ENCODE data around the gene TDRD15. TPM values are rescaled to one million over a fixed set of nuclear protein-coding genes. Genes with fewer than 3 reads are reported as not detected.
"Not testable (repeated sequence)": the region's sequence is repeated elsewhere in the genome, so short reads cannot be mapped to it uniquely, and the experiment has no call there.

The TDRD15 gene
- total RNA-seq, 2 donors from 2014 or later, result 0.07 to 0.14 TPM

DNA sequence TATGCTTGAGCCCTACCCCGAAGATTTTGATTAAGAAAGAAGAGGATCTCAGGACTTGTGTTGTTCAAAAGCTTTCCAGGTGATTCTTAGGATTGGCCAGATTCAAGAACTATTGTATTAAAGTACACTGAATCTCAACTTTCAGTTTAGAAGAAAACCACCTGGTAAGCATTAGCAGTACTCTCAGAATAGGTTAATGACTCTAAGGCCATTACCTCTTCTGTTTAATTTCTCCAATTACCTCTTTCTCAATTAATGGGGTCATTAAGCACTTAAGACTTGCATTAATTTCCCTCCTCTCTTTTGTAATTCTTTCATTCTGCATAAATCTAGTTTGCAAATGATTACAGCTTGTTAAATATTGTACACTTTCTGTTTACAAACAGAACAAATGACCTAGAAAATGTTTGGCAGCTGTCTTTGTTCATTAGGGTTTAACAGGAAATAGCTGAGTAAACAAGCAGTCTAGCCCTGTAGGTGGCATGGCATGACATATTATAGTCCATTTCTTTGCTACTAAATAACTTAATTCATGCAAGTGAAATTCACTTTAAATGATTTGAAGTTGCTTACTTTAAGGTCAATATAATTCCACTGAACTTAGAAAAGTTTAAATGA lies 20.4 kb upstream of the TDRD15 start:
- no peaks in the 10 kb centered on the region for H3K36me3 Mint-ChIP-seq
- no peak overlapping the region for H3K4me3 Mint-ChIP-seq
- no peaks in the 10 kb centered on the region for H3K9me3 Mint-ChIP-seq
- H3K27me3 Mint-ChIP-seq, result peaks cover 0 to 3% of the 10 kb centered on the region in 2 donors
- DNase-seq (ENCODE audit: low spot score) (no peak), ATAC-seq (no peak)
- H3K27ac Mint-ChIP-seq, result no peak overlapping the region
- H3K4me1 Mint-ChIP-seq (ENCODE audit: low read depth in 2 of 2), result peaks cover 0 to 2% of the 10 kb centered on the region in 2 donors

DNA sequence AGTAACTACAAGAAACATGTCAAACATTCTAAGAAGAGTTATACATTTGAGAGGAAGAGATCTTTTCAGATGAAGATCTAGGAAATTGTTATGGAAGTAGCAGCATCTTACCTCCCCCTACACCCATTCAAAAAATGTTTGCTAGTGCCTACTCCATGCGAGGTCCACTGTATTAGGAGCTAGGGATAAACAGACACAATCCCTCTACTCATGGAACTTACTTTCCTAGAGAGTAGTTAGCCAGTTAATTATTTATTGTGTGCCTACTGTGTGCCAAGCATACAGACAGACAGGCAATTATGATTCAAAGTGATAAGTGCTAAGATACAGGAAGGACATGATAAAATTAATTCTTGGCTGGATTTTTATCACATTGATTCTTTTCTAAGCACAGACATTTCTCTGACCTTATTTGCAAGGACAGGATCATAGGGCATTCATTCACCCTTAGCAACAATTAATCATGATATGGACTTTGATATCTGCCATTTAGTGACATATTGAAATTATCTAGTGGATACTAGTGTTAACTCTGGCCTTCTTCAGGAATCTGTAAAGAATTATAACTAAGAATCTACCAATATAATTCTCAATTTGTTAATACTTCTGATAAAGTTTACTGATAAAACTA lies 19.6 kb upstream of the TDRD15 start:
- DNase-seq (ENCODE audit: low spot score), result no peak
- Mint-ChIP-seq H3K9me3 (no peaks in the 10 kb centered on the region), H3K4me3 (no peak overlapping the region), H3K4me1 (ENCODE audit: low read depth in 2 of 2) (peaks cover 0 to 2% of the 10 kb centered on the region in 2 donors), H3K27ac (no peak overlapping the region), H3K27me3 (peaks cover 0 to 3% of the 10 kb centered on the region in 2 donors), H3K36me3 (no peaks in the 10 kb centered on the region)
- ATAC-seq, result no peak

- H3K27ac Mint-ChIP-seq, result no peak overlapping the region
- no peak for ATAC-seq
- no peak for DNase-seq (ENCODE audit: low spot score)
- H3K36me3 Mint-ChIP-seq, result no peaks in the 10 kb centered on the region
- H3K9me3 Mint-ChIP-seq, result no peaks in the 10 kb centered on the region
- no peak overlapping the region for H3K4me3 Mint-ChIP-seq
- H3K27me3 Mint-ChIP-seq, result peaks cover 0 to 19% of the 10 kb centered on the region in 2 donors
- no peaks in the 10 kb centered on the region for H3K4me1 Mint-ChIP-seq (ENCODE audit: low read depth in 2 of 2)
Observed at GRCh38 chr2:21111012-21111411, 12.8 kb upstream of the TDRD15 start.

DNA sequence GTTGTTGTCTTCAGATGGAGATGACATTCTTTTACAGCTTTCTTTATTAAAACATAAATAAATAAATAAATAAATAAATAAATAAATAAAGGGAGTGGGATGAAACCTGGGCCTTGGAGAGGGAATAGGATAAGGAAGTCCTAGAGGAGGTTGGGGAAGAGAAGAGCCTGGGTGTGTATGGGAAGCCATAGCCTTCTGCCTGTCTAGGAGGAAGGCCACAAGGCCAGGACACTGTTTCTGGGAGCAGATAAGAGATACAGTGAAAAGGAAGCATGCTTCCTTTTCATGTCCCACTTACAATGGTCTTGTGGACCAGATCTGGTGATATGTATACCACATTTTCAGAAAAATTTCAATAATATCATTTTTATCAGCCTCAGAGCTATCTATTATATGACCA lies 6.1 kb upstream of the TDRD15 start:
- no peak overlapping the region for H3K27ac Mint-ChIP-seq
- peaks cover 4% of the 10 kb centered on the region for H3K9me3 Mint-ChIP-seq
- H3K4me1 Mint-ChIP-seq (ENCODE audit: low read depth in 2 of 2), result peaks cover 0 to 7% of the 10 kb centered on the region in 2 donors
- no peak overlapping the region for H3K4me3 Mint-ChIP-seq
- H3K36me3 Mint-ChIP-seq, result no peaks in the 10 kb centered on the region
- no peak for ATAC-seq
- H3K27me3 Mint-ChIP-seq, result peaks cover 0 to 12% of the 10 kb centered on the region in 2 donors
- DNase-seq (ENCODE audit: low spot score), result no peak

- Mint-ChIP-seq H3K4me1 (ENCODE audit: low read depth in 2 of 2) (peaks cover 0 to 7% of the 10 kb centered on the region in 2 donors), H3K4me3 (no peak overlapping the region), H3K9me3 (peaks cover 4% of the 10 kb centered on the region), H3K36me3 (no peaks in the 10 kb centered on the region), H3K27ac (no peak overlapping the region), H3K27me3 (peaks cover 0 to 9% of the 10 kb centered on the region in 2 donors)
- DNase-seq (ENCODE audit: low spot score), result no peak
- no peak for ATAC-seq
Observed at GRCh38 chr2:21118302-21118920, 5.4 kb upstream of the TDRD15 start.

DNA sequence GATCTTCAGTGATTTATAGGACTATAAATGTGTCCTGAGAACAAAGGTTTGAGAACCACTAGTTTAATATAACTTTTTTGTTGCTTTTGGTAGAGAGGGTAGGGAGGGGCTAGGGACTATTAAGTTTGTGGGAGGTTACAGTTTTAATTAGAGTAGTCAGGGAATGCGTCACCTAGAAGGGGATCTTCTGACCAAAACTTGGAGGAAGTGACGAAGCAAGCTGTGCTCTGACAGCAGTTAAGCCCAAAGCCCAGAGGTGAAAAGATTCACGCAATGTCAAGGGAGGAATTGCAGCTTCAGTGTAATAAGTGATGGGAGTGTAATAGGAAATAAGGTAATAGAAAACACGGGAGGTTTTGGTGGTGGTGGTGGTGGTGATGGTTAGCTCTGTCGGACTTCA lies 8.1 kb downstream of the TDRD15 start:
- no peaks in the 10 kb centered on the region for H3K4me1 Mint-ChIP-seq (ENCODE audit: low read depth in 2 of 2)
- H3K36me3 Mint-ChIP-seq, result no peaks in the 10 kb centered on the region
- H3K4me3 Mint-ChIP-seq, result no peak overlapping the region
- no peak for DNase-seq (ENCODE audit: low spot score)
- H3K27me3 Mint-ChIP-seq, result peaks cover 0 to 5% of the 10 kb centered on the region in 2 donors
- no peak overlapping the region for H3K27ac Mint-ChIP-seq
- no peaks in the 10 kb centered on the region for H3K9me3 Mint-ChIP-seq
- ATAC-seq, result no peak

GRCh38 chr2:21135585-21135984 lies 11.8 kb downstream of the TDRD15 start:
- Mint-ChIP-seq H3K27me3 (peaks cover 0 to 7% of the 10 kb centered on the region in 2 donors), H3K4me1 (ENCODE audit: low read depth in 2 of 2) (no peaks in the 10 kb centered on the region), H3K9me3 (no peaks in the 10 kb centered on the region), H3K4me3 (no peak overlapping the region), H3K36me3 (no peaks in the 10 kb centered on the region), H3K27ac (no peak overlapping the region)
- no peak for DNase-seq (ENCODE audit: low spot score)
- no peak for ATAC-seq

DNA sequence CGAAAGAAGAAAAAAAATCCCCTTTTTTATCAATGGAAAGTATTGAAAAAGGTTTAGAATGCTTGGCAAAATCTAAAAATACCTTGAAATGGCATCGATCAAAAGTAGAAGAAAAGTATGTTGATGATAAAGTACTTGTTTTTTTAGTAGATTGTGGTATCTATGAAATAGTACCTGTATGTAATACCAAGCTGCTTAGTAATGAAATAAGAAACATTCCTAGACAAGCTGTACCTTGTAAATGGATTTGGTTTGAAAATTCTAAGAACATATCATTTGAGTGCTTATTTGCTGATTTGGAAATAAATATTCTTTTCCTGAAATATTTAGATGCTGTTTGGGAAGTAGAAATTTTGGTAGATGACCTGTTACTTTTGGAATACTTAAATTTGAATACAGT lies 18.4 kb downstream of the TDRD15 start:
- Mint-ChIP-seq H3K9me3 (no peaks in the 10 kb centered on the region), H3K36me3 (no peaks in the 10 kb centered on the region), H3K4me3 (no peak overlapping the region), H3K27me3 (peaks cover 0 to 3% of the 10 kb centered on the region in 2 donors), H3K4me1 (ENCODE audit: low read depth in 2 of 2) (no peaks in the 10 kb centered on the region), H3K27ac (no peak overlapping the region)
- DNase-seq (ENCODE audit: low spot score) (no peak), ATAC-seq (no peak)

GRCh38 chr2:21146638-21147037 lies 22.9 kb downstream of the TDRD15 start:
- no peak for ATAC-seq
- H3K36me3 Mint-ChIP-seq, result no peaks in the 10 kb centered on the region

GRCh38 chr2:21148718-21149117 lies 24.9 kb downstream of the TDRD15 start:
- H3K4me3 Mint-ChIP-seq, result no peak overlapping the region
- H3K4me1 Mint-ChIP-seq (ENCODE audit: low read depth in 2 of 2), result no peaks in the 10 kb centered on the region
- H3K27me3 Mint-ChIP-seq, result peaks cover 0 to 5% of the 10 kb centered on the region in 2 donors
- no peak for DNase-seq (ENCODE audit: low spot score)
- H3K9me3 Mint-ChIP-seq, result no peaks in the 10 kb centered on the region
- H3K27ac Mint-ChIP-seq, result no peak overlapping the region
- ATAC-seq, result no peak
- H3K36me3 Mint-ChIP-seq, result no peaks in the 10 kb centered on the region

More at GRCh38 chr2:21146638-21147037, 22.9 kb downstream of the TDRD15 start:
- no peak overlapping the region for H3K4me3 Mint-ChIP-seq
- H3K27me3 Mint-ChIP-seq, result peaks cover 0 to 5% of the 10 kb centered on the region in 2 donors
- no peaks in the 10 kb centered on the region for H3K9me3 Mint-ChIP-seq
- no peak overlapping the region for H3K27ac Mint-ChIP-seq
- DNase-seq (ENCODE audit: low spot score), result no peak
- H3K4me1 Mint-ChIP-seq (ENCODE audit: low read depth in 2 of 2), result no peaks in the 10 kb centered on the region

DNA sequence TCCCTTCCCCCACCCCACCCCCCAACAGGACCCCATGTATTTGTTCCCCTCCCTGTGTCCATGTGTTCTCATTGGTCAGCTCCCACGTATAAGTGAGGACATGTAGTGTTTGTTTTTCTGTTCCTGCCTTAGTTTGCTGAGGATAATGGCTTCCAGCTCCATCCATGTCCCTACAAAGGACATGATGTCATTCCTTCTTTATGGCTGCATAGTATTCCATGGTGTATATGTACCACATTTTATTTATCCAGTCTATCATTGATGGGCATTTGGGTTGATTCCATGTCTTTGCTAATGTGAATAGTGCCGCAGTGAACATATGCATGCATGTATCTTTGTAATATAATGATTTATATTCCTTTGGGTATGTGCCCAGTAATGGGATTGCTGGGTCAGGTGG lies 27.5 kb downstream of the TDRD15 start:
- H3K4me1 Mint-ChIP-seq (ENCODE audit: low read depth in 2 of 2); ATAC-seq; DNase-seq (ENCODE audit: low spot score); H3K9me3 Mint-ChIP-seq; H3K4me3 Mint-ChIP-seq; H3K27ac Mint-ChIP-seq; H3K36me3 Mint-ChIP-seq; H3K27me3 Mint-ChIP-seq: not testable (repeated sequence)

DNA sequence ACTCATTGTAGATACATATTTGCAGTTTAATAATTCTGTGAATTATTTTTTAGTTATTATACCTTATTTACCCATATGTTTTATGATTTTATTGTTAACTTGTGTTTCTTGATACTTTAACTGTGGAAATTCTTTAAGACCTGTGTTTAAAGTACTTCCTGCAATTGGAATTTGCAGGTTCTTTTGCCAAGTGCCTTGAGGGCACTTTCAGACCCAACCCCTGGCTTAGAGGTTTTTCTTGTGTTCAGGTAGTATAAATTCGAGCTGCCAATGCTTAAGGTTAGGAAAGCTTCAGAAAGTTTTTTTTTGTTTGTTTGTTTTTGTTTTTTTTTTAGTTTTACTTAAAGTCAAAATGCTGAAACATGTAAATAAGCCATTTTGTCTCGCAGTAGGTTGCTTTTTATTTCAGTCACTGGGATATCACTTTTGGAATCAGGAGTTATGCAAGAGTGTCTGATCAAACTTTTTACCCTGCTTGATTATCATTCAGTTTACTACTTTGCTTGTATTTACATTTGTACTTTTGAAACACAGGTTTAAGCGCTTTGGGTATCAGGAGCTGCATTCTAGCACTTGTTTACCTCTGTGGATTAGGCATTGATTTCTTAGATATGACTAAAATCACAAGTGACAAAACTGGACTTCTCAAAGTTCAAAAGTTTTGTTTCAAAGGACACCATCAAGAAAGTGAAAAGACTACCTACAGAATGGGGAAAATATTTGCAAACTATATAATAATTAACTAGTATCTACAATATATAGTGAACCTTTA lies 31.8 kb downstream of the TDRD15 start:
- H3K9me3 Mint-ChIP-seq, result no peaks in the 10 kb centered on the region
- H3K27ac Mint-ChIP-seq, result no peak overlapping the region
- H3K27me3 Mint-ChIP-seq, result peaks cover 0 to 6% of the 10 kb centered on the region in 2 donors
- H3K4me3 Mint-ChIP-seq, result no peak overlapping the region
- H3K4me1 Mint-ChIP-seq (ENCODE audit: low read depth in 2 of 2), result no peaks in the 10 kb centered on the region
- no peaks in the 10 kb centered on the region for H3K36me3 Mint-ChIP-seq
- ATAC-seq (no peak), DNase-seq (ENCODE audit: low spot score) (no peak)

GRCh38 chr2:21161122-21161521 lies 37.4 kb downstream of the TDRD15 start:
- Mint-ChIP-seq H3K4me1 (ENCODE audit: low read depth in 2 of 2) (no peaks in the 10 kb centered on the region), H3K4me3 (no peak overlapping the region), H3K36me3 (no peaks in the 10 kb centered on the region), H3K9me3 (no peaks in the 10 kb centered on the region), H3K27ac (no peak overlapping the region), H3K27me3 (peaks cover 0 to 3% of the 10 kb centered on the region in 2 donors)
- no peak for ATAC-seq
- DNase-seq (ENCODE audit: low spot score), result no peak
